H1 (cell line): ENCODE measurements around the gene BNIP5. TPM values are rescaled to one million over a fixed set of nuclear protein-coding genes. Genes with fewer than 3 reads are reported as not detected.

Source experiments
- CTCF ChIA-PET: fragments of 300-600 bp; sonication (Branson Sonifier 250); formaldehyde crosslinking; loops from one replicate; lab custom pipeline; 2021; ENCODE audit not compliant: partially characterized antibody; lab: Charles Lee
- POLR2A ChIA-PET: fragments of 300-600 bp; sonication (Branson Sonifier 250); formaldehyde crosslinking; loops from one replicate; lab custom pipeline; 2021; ENCODE audit warnings: inconsistent platforms; ENCODE audit not compliant: partially characterized antibody; lab: Charles Lee
- DNase-seq, 2 experiments: peaks; one replicate each; pipeline versions ENCODE4 v3.0.0 to v3.0.0-alpha.2; 2010 to 2022; ENCODE audit warnings: low spot score in 2 of 2, low read depth in 1 of 2, mixed read lengths in 1 of 2
- FAIRE-seq: peaks from 2 replicates; lab custom pipeline; 2011; peaks lifted over from hg19 to GRCh38; lab: Jason Lieb, UNC
- H2AFZ ChIP-seq: 2 replicates; pipeline ENCODE4 v1.8.1; 2012; ENCODE audit warnings: low read length, inconsistent platforms
- H2AK5ac ChIP-seq: 2 replicates; pipeline ENCODE4 v1.6.1; 2013; ENCODE audit warnings: low read depth, low read length
- H2BK120ac ChIP-seq: replicated peaks from 2 replicates; pipeline ENCODE3; 2013; ENCODE audit warnings: low read depth, low read length, inconsistent platforms
- H2BK12ac ChIP-seq: 2 replicates; pipeline ENCODE4 v1.6.1; 2013; ENCODE audit warnings: low read depth, low read length
- H2BK15ac ChIP-seq: 2 replicates; pipeline ENCODE4 v1.6.1; 2013; ENCODE audit warnings: low read length
- H2BK20ac ChIP-seq: 2 replicates; pipeline ENCODE4 v1.6.1; 2013; ENCODE audit warnings: low read length
- H2BK5ac ChIP-seq: 2 replicates; pipeline ENCODE4 v1.6.1; 2013; ENCODE audit warnings: low read depth, low read length
- H3K14ac ChIP-seq: 2 replicates; pipeline ENCODE4 v1.6.1; 2013; ENCODE audit warnings: inconsistent platforms; ENCODE audit not compliant: insufficient read length
- H3K18ac ChIP-seq: 2 replicates; pipeline ENCODE4 v1.6.1; 2013; ENCODE audit warnings: low read length; ENCODE audit errors: extremely low read depth
- H3K23ac ChIP-seq: 2 replicates; pipeline ENCODE4 v1.6.1; 2013; ENCODE audit warnings: inconsistent platforms; ENCODE audit not compliant: insufficient read length
- H3K23me2 ChIP-seq: 2 replicates; pipeline ENCODE4 v1.6.1; 2013; ENCODE audit warnings: low read depth, low read length
- H3K27ac ChIP-seq: 2 replicates; pipeline ENCODE4 v1.6.1; 2011; ENCODE audit warnings: low read depth, low read length, inconsistent platforms
- H3K27me3 ChIP-seq, 4 experiments: replicated peaks in 1 of 4; 1 replicate in 1 of 4; 2 replicates in 3 of 4; pipeline versions ENCODE4 v1.6.1 to v1.8.1; 2011 to 2013; ENCODE audit warnings: low read length in 3 of 4, mild to moderate bottlenecking in 3 of 4, inconsistent platforms in 2 of 4, mixed read lengths in 2 of 4, moderate library complexity in 1 of 4; ENCODE audit not compliant: control insufficient read depth in 3 of 4, insufficient read depth in 3 of 4; ENCODE audit errors: extremely low read depth in 1 of 4
- H3K36me3 ChIP-seq, 4 experiments: 2 replicates each; pipeline versions ENCODE4 v1.6.1 to v1.8.1; 2011 to 2013; ENCODE audit warnings: mild to moderate bottlenecking in 4 of 4, low read length in 3 of 4, moderate library complexity in 2 of 4, control low read depth in 1 of 4, inconsistent platforms in 1 of 4; ENCODE audit not compliant: insufficient read depth in 4 of 4, control insufficient read depth in 2 of 4
- H3K4ac ChIP-seq: replicated peaks from 2 replicates; pipeline ENCODE3; 2013; ENCODE audit warnings: low read length, low read depth, mixed read lengths, inconsistent platforms; ENCODE audit not compliant: insufficient read length
- H3K4me1 ChIP-seq, 4 experiments: replicated peaks in 1 of 4; 1 replicate in 1 of 4; 2 replicates in 3 of 4; pipeline versions ENCODE4 v1.6.1 to v1.8.1; 2011 to 2013; ENCODE audit warnings: low read length in 3 of 4, inconsistent platforms in 2 of 4, mixed read lengths in 1 of 4; ENCODE audit not compliant: insufficient read depth in 4 of 4, control insufficient read depth in 3 of 4
- H3K4me2 ChIP-seq, 2 experiments: 2 replicates each; pipeline versions ENCODE4 v1.6.1 to v1.8.1; 2011 to 2013; ENCODE audit warnings: low read depth in 2 of 2, low read length in 2 of 2, control low read depth in 1 of 2, inconsistent platforms in 1 of 2, mild to moderate bottlenecking in 1 of 2; ENCODE audit not compliant: insufficient read depth in 1 of 2
- H3K4me3 ChIP-seq, 4 experiments: fragments of 200-600, 300-600 bp in 1 of 4; sonication (generic), shearing (Covaris generic), sonication (Bioruptor Twin) in 1 of 4; 2 replicates each; pipeline versions ENCODE4 v1.5.1 to v1.8.1; 2011 to 2016; ENCODE audit warnings: low read length in 4 of 4, low read depth in 3 of 4, control low read depth in 2 of 4, inconsistent platforms in 2 of 4, mild to moderate bottlenecking in 2 of 4, mixed read lengths in 1 of 4, moderate library complexity in 1 of 4; ENCODE audit not compliant: insufficient read depth in 2 of 4; ENCODE audit errors: extremely low read depth in 1 of 4
- H3K56ac ChIP-seq: replicated peaks from 2 replicates; pipeline ENCODE3; 2013; ENCODE audit warnings: low read depth, mild to moderate bottlenecking, mixed read lengths, low read length, inconsistent platforms; ENCODE audit not compliant: insufficient read length
- H3K79me1 ChIP-seq: 2 replicates; pipeline ENCODE4 v1.6.1; 2013; ENCODE audit warnings: low read depth, low read length, control low read depth
- H3K79me2 ChIP-seq, 2 experiments: 2 replicates each; pipeline versions ENCODE4 v1.6.1 to v1.8.1; 2012 to 2013; ENCODE audit warnings: low read length in 2 of 2, mild to moderate bottlenecking in 2 of 2, inconsistent platforms in 1 of 2; ENCODE audit not compliant: insufficient read depth in 2 of 2, control insufficient read depth in 1 of 2
- H3K9ac ChIP-seq, 4 experiments: replicated peaks in 1 of 4; 1 replicate in 1 of 4; 2 replicates in 3 of 4; pipeline versions ENCODE4 v1.6.1 to v1.8.1; 2011 to 2013; ENCODE audit warnings: low read depth in 3 of 4, low read length in 3 of 4, control low read depth in 2 of 4, mild to moderate bottlenecking in 2 of 4, moderate library complexity in 2 of 4, inconsistent platforms in 1 of 4; ENCODE audit errors: extremely low read depth in 1 of 4
- H3K9me3 ChIP-seq, 2 experiments: 2 replicates each; pipeline versions ENCODE4 v1.6.1 to v1.8.1; 2012 to 2013; ENCODE audit warnings: mild to moderate bottlenecking in 2 of 2, moderate library complexity in 2 of 2, control low read depth in 1 of 2, inconsistent platforms in 1 of 2, low read depth in 1 of 2, low read length in 1 of 2, mixed read lengths in 1 of 2; ENCODE audit not compliant: insufficient read depth in 2 of 2
- H4K20me1 ChIP-seq, 2 experiments: replicated peaks in 1 of 2; 2 replicates each; pipeline versions ENCODE3 to v1.8.1; 2011 to 2013; ENCODE audit warnings: inconsistent platforms in 2 of 2, low read length in 2 of 2, mild to moderate bottlenecking in 1 of 2; ENCODE audit not compliant: insufficient read depth in 2 of 2, control insufficient read depth in 1 of 2
- H4K5ac ChIP-seq: 2 replicates; pipeline ENCODE4 v1.6.1; 2013; ENCODE audit warnings: low read length, low read depth, mixed read lengths, inconsistent platforms; ENCODE audit not compliant: insufficient read length
- H4K8ac ChIP-seq: 2 replicates; pipeline ENCODE4 v1.8.0; 2013; ENCODE audit warnings: mild to moderate bottlenecking, moderate library complexity, low read length, inconsistent platforms; ENCODE audit not compliant: insufficient read depth; ENCODE audit errors: extremely low read depth
- H4K91ac ChIP-seq: replicated peaks from 2 replicates; pipeline ENCODE3; 2013; ENCODE audit warnings: low read length, mixed read lengths, inconsistent platforms; ENCODE audit not compliant: insufficient read length
- BACH1 ChIP-seq: IDR thresholded peaks from 2 replicates; pipeline ENCODE4 v1.6.1; 2012; ENCODE audit warnings: low read length, improper control_type of control experiment
- CEBPB ChIP-seq: IDR thresholded peaks from 2 replicates; pipeline ENCODE4 v1.6.1; 2012; ENCODE audit warnings: low read depth, low read length
- CTBP2 ChIP-seq: IDR thresholded peaks from 2 replicates; pipeline ENCODE4 v1.7.0; 2011; ENCODE audit warnings: borderline replicate concordance, mild to moderate bottlenecking, moderate library complexity, mixed read lengths, low read length; ENCODE audit not compliant: insufficient read depth, insufficient read length
- EZH2 ChIP-seq: fragments of 200-600 bp; sonication (generic); IDR thresholded peaks from 2 replicates; pipeline ENCODE4 v1.7.1; 2012; ENCODE audit warnings: low read depth, mild to moderate bottlenecking, moderate library complexity, low read length, inconsistent platforms; ENCODE audit not compliant: severe bottlenecking
- KDM4A ChIP-seq: IDR thresholded peaks from one replicate; pipeline ENCODE4 v1.7.1; 2012; ENCODE audit warnings: low read depth, mild to moderate bottlenecking, moderate library complexity, low read length, inconsistent platforms; ENCODE audit not compliant: severe bottlenecking
- KDM5A ChIP-seq: fragments of 200-600 bp; IDR thresholded peaks from 2 replicates; pipeline ENCODE4 v1.7.1; 2012; ENCODE audit warnings: mild to moderate bottlenecking, low read length, inconsistent platforms, mixed read lengths
- NANOG ChIP-seq: IDR thresholded peaks from 2 replicates; pipeline ENCODE4 v1.6.1; 2011; ENCODE audit warnings: low read length, low read depth, mild to moderate bottlenecking, inconsistent platforms; ENCODE audit not compliant: insufficient read depth, poor library complexity, severe bottlenecking
- RAD21 ChIP-seq, 2 experiments: IDR thresholded peaks in 1 of 2; conservative IDR thresholded peaks in 1 of 2; 2 replicates each; pipeline ENCODE4 v1.6.1; 2011; ENCODE audit warnings: low read depth in 2 of 2, low read length in 2 of 2, improper control_type of control experiment in 1 of 2, inconsistent platforms in 1 of 2, mild to moderate bottlenecking in 1 of 2, moderate library complexity in 1 of 2
- TAF1 ChIP-seq: IDR thresholded peaks from 2 replicates; pipeline ENCODE4 v1.6.1; 2011; ENCODE audit warnings: mild to moderate bottlenecking, low read depth, low read length
- TAF7 ChIP-seq: optimal IDR thresholded peaks from 2 replicates; pipeline ENCODE3; 2011; ENCODE audit warnings: low read depth, mild to moderate bottlenecking, inconsistent platforms, low read length, moderate library complexity, borderline replicate concordance
- TBP ChIP-seq: IDR thresholded peaks from 2 replicates; pipeline ENCODE4 v1.6.1; 2011; ENCODE audit warnings: low read depth, low read length, improper control_type of control experiment
- TCF12 ChIP-seq: IDR thresholded peaks from 2 replicates; pipeline ENCODE4 v1.6.1; 2011; ENCODE audit warnings: low read depth, mild to moderate bottlenecking, low read length
- WGBS, 2 experiments: shearing (Covaris generic) in 1 of 2; methylation state at CpG; one replicate each; pipeline versions ENCODE4 v1.1.6 to v1.1.7; 2013 to 2015; ENCODE audit warnings: low lambda C conversion rate in 2 of 2, mixed read lengths in 2 of 2, inconsistent platforms in 1 of 2, low coverage in 1 of 2, missing lambda C conversion rate in 1 of 2; ENCODE audit not compliant: insufficient replicate concordance in 2 of 2, insufficient coverage in 1 of 2, insufficient read length in 1 of 2; ENCODE audit errors: extremely low coverage in 1 of 2, missing lambda C conversion rate in 1 of 2; 5-methylcytosine and 5-hydroxymethylcytosine counted together
- polyA plus RNA-seq, 7 experiments: library from polyadenylated mRNA; depleted of rRNA in 3 of 7; stranded (reverse) in 5 of 7; unstranded in 2 of 7; fragments of >200 nt in 5 of 7; fragments of 200-250 nt in 2 of 7; gene quantifications; 1 replicate in 5 of 7; 2 replicates in 1 of 7; 4 replicates in 1 of 7; pipeline versions ENCODE4 v1.2.1 to v1.2.3, GENCODE V29; 2011 to 2013; ENCODE audit warnings: missing spikeins in 2 of 7, mixed read lengths in 2 of 7
- total RNA-seq: library from RNA; stranded (reverse); fragmentation: NEBNext Ultra II Directional; extraction: Animal tissue kit (Norgen Biotek cat#: 25700); gene quantifications from 2 replicates; pipeline ENCODE4 v1.2.1, GENCODE V29; 2021
- TF ChIP-seq, protein P1 (sequence below): IDR thresholded peaks from 2 replicates; pipeline ENCODE4 v1.6.1; 2011; ENCODE audit warnings: low read length, improper control_type of control experiment

The BNIP5 gene
- total and polyA plus RNA-seq, 2 of the 8 experiments (the other 6 are each of a cell fraction or from before 2014, with no cell fraction given) = not detected

DNA sequence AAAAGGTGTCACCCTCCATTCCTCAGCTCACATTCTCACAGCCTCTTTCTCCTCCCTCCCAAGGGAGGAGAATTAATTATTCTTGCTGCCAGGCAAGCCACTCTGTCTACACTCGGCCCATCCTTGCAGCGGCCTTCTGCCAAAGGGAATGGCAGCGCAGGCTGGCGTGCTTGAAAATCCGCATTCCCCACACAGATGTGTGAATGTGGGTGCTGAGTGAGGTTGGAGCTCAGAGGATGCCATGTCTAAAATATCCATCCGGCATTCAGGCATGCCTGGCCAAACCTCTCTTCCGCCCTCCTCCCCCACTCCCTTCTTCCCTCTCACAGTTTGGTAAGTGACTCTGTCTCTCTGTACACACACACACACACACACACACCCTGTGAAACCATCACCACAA is 39.2 kb downstream of the BNIP5 start:
- Histone ChIP-seq H2BK5ac (no peak overlapping the region), H3K4me3 (no peak overlapping the region), H3K18ac (no peak overlapping the region), H4K5ac (no peak overlapping the region), H3K27ac (no peak overlapping the region), H3K14ac (no peak overlapping the region), H2BK120ac (no peak overlapping the region), H3K79me2 (no peaks in the 10 kb centered on the region), H2AFZ (no peak overlapping the region), H3K4me1 (no peaks in the 10 kb centered on the region), H3K9me3 (no peaks in the 10 kb centered on the region), H3K4me2 (no peak overlapping the region), H3K4ac (no peak overlapping the region), H4K20me1 (no peaks in the 10 kb centered on the region), H2BK15ac (no peak overlapping the region), H3K27me3 (no peaks in the 10 kb centered on the region), H3K79me1 (no peaks in the 10 kb centered on the region), H2BK12ac (no peak overlapping the region), H3K23ac (no peak overlapping the region), H3K36me3 (no peaks in the 10 kb centered on the region), H2AK5ac (no peak overlapping the region), H3K23me2 (no peaks in the 10 kb centered on the region), H3K9ac (no peak overlapping the region), H4K8ac (no peak overlapping the region), H4K91ac (no peak overlapping the region), H3K56ac (no peak overlapping the region), H2BK20ac (no peak overlapping the region)
- FAIRE-seq = no peak
- CTCF ChIA-PET = interaction anchor here (0.6 to 10.9 kb wide), 4 partner anchors 10 to 19 kb away, joined by 3 to 137 read pairs (median 4); no protein-coding TSS in a partner anchor
- WGBS, 2 experiments = 82% methylated on average over 7 of the region's 7 CpGs; no CpG with 5 or more reads in 1 of the 2 experiments
- no peak for DNase-seq
- POLR2A ChIA-PET = interaction anchor here (1.6 kb wide), 1 partner anchor 27 kb away, joined by 4 read pairs; no protein-coding TSS in a partner anchor
- TF ChIP-seq EZH2 (no peak), CEBPB (no peak), NANOG (no peak), KDM5A (no peak), KDM4A (no peak), TAF1 (no peak), BACH1 (no peak), TAF7 (no peak), RAD21 (IDR thresholded peaks at IDR 0.05 in 1 of 2, conservative IDR thresholded peaks at IDR 0.05 in 1 of 2; ENCODE audit: low read depth in 2 of 2, low read length in 2 of 2) (no peak), CTBP2 (no peak), TBP (no peak), TCF12 (no peak)
- TF ChIP-seq, protein P1, sequence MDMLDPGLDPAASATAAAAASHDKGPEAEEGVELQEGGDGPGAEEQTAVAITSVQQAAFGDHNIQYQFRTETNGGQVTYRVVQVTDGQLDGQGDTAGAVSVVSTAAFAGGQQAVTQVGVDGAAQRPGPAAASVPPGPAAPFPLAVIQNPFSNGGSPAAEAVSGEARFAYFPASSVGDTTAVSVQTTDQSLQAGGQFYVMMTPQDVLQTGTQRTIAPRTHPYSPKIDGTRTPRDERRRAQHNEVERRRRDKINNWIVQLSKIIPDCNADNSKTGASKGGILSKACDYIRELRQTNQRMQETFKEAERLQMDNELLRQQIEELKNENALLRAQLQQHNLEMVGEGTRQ = no peak
